ENCODE data around the gene TSPAN18.

Gene TSPAN18

GRCh38 chr11:44903035-44903434 lies 176.3 kb downstream of the TSPAN18 start:
- DNase-seq: no peak

GRCh38 chr11:44903518-44903917 lies 176.8 kb downstream of the TSPAN18 start:
- DNase-seq: no peak

- DNase-seq: no peak
Measured at GRCh38 chr11:44904261-44905020, 177.7 kb downstream of the TSPAN18 start.

- no peak for DNase-seq
Measured at GRCh38 chr11:44905131-44905866, 178.5 kb downstream of the TSPAN18 start.

GRCh38 chr11:44906649-44907048 lies 179.9 kb downstream of the TSPAN18 start:
- no peak for DNase-seq

GRCh38 chr11:44909557-44909956 lies 182.8 kb downstream of the TSPAN18 start:
- no peak for DNase-seq

- no peak for DNase-seq
Measured at GRCh38 chr11:44910591-44910990, 183.8 kb downstream of the TSPAN18 start.

- peak; percentile 82 to 88 for DNase-seq
Measured at GRCh38 chr11:44911029-44911814, 184.5 kb downstream of the TSPAN18 start.

GRCh38 chr11:44912270-44912987 lies 185.7 kb downstream of the TSPAN18 start:
- DNase-seq: no peak

GRCh38 chr11:44913502-44913901 lies 186.7 kb downstream of the TSPAN18 start:
- DNase-seq: no peak

- DNase-seq: no peak
Measured at GRCh38 chr11:44914105-44914504, 187.3 kb downstream of the TSPAN18 start.

- DNase-seq: no peak
Measured at GRCh38 chr11:44915004-44915403, 188.2 kb downstream of the TSPAN18 start.

- no peak for DNase-seq
Measured at GRCh38 chr11:44915621-44916020, 188.9 kb downstream of the TSPAN18 start.

- no peak for DNase-seq
Measured at GRCh38 chr11:44916331-44916730, 189.6 kb downstream of the TSPAN18 start.

- DNase-seq: no peak
Measured at GRCh38 chr11:44916801-44917385, 190.1 kb downstream of the TSPAN18 start.

- no peak for DNase-seq
Measured at GRCh38 chr11:44917741-44918140, 191.0 kb downstream of the TSPAN18 start.

- no peak for DNase-seq
Measured at GRCh38 chr11:44920451-44920850, 193.7 kb downstream of the TSPAN18 start.

- DNase-seq: no peak
Measured at GRCh38 chr11:44923115-44923514, 196.4 kb downstream of the TSPAN18 start.

- no peak for DNase-seq
Measured at GRCh38 chr11:44923806-44924205, 197.0 kb downstream of the TSPAN18 start.

GRCh38 chr11:44926036-44926435 lies 199.3 kb downstream of the TSPAN18 start:
- no peak for DNase-seq

GRCh38 chr11:44927174-44927661 lies 200.5 kb downstream of the TSPAN18 start:
- DNase-seq: peak; percentile 81 to 84

- DNase-seq: no peak
Measured at GRCh38 chr11:44928144-44928543, 201.4 kb downstream of the TSPAN18 start.

All from NCI-H2081 (cell line).